ENCODE measurements around the gene PKD1L1.
"Not testable (repeated sequence)": the region's sequence is repeated elsewhere in the genome, so short reads cannot be mapped to it uniquely, and the experiment has no call there.

The PKD1L1 gene

DNA sequence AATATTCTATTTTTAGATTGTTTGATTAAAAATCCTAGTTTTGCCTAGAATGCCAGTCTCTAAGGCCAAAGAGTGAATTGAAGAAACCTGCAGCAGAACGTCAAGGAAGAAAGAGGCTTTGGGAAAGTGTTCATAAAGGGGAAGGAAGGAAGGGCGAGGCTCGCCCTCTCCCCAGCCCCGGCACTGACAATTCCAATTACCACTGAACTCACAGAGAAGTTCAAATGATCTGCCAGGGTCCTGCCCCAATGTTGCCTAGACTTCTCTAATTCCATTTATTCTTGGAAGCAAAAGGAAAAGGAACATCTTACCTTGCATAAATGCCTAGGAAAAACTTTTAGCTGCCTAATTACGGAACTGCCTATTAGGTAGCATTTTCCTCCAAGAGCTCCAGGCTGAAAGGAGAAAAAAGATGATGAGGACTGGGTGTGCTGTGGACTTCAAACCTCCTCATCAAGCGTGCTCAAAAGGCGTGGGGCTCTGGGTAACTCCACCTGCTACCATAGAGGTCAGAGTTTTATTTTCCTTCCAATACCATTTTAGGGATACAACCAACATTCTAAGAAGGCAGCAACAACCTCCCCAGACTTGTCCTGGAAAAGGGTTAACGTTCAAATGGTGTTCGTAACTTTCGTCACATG, 134.5 kb downstream of the PKD1L1 start:
- DNase-seq: no peak

DNA sequence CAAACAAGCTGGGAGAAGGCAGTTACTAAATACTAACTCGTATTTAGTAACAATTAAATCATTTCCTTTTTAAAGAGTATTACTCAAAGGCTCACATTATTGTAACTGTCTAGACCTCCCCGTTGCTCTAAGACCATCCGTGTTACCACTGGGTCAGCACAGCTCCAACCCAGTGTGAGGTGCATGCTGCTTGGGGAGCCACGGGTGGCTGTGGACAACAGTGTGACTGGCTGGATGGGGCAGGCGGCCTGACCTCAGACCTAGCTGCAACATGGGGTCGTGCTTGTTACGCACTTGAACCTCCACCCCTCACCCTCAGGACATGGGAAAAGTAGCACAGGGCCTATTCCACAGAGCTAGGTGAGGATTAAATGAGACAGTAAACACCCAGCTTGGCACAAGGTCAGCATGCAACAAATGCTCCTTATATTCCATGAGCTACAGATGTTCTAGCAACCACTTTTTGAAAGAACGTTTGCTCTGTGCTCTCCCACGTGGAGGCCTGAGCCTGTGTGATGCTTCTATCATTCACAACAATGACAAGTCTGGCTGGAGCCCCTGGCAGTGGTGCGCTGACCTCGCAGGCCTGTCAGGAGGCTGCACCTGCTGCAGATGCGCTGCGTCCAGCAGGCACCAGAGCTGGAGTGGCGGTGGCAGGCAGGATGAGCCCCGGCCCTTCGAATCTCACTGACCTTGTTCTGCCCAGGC, 135.7 kb downstream of the PKD1L1 start:
- DNase-seq: no peak

DNA sequence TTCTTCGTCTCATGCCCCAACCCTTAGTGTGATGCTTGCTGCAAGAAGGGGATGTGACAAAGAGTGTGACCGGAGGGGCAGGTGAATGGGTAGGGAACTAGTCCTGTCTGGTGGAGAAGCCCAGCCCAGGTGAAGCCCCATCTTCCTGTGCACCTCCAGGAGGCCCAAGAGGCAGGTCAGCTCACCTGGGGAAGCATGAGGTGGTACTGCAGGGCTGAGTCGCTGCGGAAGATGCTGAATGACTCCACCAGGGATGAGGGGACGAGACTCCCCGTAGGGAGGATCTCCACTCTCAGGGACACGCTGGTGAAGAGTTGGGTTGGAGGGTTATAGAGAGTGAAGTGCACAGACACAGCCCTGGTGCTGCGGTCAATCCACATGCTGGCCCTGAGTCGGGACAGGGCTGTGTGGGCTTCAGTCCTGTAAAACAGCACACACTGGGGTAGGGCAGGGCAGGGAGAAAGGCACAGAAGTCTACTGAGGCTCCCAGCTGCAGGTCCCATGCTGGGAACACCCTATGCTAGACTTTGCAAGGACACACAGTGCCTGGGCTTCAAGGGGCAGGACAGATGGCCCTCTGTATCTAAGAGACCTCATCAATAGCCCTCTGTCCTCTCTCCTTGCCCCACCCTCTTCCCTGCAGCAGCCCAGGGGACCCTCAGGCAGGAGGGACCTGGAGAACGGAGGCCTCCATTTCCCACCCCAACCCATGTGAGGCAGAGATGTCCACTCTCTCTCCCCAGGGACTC, 136.5 kb downstream of the PKD1L1 start:
- DNase-seq: no peak

DNA sequence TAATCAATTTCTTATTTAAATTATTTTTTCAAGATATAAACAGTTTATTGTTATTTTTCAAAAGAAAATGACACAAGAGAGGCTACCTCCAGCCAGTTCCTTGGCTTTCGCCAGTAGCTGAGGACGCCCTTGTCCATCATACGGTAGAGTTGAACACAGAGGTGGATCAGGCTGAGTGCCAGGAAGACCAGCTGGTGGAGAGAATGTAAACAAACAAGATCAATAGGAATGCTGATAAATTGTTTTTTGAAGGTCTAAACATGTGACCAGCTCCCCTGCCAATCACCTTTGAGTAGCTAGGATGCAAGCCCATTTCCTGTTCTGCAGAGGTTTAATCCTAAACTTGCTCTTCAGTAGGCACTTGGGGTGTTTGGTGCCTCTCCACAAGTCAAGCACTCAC, 138.9 kb downstream of the PKD1L1 start:
- no peak for DNase-seq

DNA sequence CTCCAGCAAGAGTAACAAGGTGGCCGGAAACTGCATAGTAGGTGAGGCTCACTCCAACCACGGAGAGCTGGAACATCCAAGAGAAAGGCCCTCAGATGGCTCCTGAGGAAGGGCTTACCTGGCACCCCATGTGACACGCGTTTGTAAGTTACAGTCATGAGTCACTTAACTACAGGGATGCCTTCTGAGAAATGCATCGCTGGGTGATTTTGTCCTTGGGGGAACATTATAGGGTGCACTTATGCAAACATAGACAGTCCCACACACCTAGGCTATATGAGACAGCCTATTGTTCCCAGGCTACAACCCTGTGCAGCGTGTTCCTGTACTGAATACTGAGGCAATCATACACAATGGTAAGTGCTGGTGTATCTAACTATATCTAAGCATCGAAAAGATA, 139.9 kb downstream of the PKD1L1 start:
- DNase-seq: no peak

DNA sequence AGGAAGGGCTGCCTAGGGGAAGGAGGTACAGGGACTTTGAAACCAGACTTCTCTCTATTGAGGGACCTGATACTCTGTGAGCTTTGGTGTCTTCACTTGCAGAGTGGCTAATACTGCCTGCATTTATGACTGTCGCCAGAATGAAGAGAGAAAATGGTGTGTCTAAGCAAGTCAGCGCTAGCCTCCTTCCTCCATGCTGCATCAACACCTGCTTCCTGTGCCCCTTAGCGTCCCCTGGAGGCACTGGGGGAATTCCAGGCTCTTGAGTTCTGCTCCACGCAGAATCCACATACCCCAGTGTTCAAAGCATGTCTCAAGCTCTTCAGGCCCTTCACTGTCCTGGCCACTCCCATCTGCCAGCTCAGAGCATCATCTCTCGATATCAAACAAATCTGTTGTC, 140.5 kb downstream of the PKD1L1 start:
- DNase-seq: no peak

DNA sequence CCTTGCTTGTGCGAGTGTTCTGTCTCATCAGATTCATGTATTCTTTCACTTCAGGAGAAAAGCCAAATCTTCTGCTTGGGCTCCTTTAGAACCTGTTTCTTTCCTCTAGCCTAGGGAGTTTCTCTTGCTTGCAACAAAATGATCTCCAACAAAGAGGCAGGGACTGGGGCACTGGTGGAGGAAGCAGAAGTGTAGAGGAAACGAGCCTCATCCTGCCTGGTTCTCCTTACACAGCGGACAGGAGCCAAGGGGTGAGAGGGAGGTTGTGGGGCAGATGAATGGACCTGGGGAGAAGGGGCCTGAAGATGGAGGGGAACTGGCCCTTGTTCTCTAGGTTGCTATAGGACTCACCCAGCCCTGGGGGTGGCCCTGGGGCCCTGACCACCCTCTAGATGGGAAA, 141.1 kb downstream of the PKD1L1 start:
- no peak for DNase-seq

DNA sequence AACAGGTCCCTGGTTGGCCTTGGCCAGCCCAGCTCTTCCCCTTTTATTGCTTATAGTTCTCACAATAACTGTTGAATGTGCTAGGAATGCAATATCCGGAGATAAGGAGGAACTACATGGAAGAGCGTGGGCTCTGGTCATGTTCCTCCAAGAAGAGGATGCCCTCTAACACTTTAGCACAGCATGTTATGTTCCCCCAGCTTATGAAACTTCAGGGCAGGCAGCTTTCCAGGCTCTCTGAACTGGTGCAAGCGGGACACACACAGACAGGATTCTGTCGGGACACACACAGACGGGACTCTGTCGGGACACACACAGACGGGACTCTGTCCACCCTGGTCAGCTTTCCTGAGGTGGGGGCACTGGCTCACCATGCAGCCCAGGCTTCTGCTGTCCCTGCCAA, 141.6 kb downstream of the PKD1L1 start:
- no peak for DNase-seq

DNA sequence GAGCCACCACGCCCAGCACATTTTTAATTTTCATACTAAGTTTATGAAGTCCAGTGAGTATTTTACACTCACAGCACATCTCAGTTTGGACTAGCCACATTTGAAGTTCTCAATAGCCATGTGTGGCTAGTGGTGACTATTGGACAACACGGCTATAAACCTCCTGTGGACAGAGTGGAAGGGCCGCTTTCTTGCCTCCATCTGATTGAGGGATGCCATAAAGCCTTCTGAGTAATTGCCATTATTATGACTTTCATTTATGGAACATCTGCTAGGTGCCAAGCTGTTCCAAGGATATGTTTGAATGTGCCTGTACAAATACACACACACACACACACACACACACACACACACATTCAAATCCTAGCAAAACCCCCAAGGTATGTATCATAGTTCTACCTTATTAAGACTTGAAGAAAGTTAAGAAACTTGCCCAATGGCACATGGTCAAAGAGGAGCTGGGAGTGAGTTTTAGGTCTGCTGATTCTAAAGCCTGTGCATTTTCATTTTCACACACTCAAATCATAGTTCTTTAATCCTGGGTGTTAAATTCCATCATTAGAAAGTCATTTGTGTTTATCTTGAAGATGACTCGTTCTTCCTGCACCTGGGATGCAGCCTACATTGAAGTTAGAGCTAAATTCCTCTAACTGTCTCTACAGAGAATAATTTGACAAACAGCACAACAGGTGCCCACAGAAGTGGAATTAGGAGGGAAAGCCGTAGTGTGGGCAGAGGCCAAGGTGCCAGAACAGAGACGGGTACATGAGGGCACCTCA, 143.3 kb downstream of the PKD1L1 start:
- no peak for DNase-seq

DNA sequence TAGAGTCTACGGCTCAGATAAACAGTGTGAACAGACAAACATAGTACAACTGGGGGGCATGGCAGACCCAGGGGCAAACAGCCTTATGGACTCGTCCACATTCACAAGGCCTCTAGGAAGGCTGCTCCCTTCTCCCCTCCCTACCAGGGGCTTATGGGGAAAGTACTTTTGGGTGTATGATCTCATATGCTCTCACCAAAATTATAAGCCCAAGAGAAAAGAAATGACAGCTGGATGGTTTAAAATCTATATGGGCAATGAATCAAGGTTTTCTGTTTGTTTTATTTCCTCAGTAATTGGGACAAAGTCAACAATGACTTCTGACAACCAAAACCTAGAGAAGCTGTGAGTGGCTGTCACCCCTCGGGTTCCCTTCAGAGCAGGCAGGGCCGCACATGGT, 144.4 kb downstream of the PKD1L1 start:
- DNase-seq: no peak

DNA sequence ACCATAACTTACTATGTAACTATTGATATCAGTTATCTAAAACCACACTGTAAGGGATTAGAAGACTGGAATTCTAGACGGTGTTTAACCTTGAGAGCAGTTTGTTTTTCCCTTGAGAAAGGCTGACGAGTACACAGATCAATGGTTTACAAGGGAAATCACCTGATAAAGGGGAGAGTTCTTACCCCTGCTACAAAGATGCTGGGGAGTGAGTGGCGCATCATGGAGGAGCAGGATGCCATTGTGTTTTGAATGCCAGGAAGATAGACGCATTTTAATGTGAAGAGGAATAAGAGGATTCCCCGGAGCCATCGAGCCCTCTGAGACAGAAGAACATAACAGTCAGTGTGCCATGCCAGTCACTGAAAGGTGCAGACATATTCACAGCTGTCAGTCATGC, 145.2 kb downstream of the PKD1L1 start:
- DNase-seq: no peak

DNA sequence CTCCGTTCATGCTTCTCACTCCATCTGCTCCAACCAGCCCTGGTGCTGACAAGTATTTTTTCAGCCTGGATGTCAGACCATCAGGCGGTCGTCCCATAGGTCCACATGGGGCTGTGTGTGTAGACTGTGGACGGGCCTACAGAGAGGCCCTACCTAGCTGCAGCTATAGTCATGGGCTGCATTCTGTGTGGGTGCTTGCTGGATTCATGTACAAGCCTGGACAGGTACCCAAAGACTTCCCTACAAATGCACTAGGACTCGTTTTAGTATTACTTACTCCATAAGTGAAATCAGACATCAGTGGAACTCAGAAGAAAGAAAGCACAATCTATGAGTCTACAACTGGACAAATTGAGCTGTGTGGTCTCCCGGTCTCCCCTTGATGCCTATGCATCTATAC, 146.8 kb downstream of the PKD1L1 start:
- no peak for DNase-seq

DNA sequence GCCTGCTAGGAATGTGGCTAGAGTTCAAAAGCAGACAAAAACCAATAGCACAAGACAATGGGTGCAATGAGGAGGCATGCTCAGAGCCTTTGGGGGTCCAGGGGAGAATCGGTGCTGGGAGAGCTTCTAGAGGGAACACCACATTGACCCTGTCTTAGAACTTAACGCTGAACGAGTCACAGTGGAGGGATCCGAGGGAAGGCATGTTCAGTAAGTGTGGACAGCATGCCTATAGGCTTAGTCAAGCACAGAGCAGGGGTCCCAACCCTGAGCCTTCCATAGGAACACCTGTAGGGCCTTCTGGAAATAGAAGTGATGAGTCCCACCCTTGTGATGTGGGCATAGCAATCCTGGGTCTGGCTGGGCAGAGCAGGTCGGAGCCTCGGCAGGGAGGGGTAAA, 148.7 kb downstream of the PKD1L1 start:
- no peak for DNase-seq

DNA sequence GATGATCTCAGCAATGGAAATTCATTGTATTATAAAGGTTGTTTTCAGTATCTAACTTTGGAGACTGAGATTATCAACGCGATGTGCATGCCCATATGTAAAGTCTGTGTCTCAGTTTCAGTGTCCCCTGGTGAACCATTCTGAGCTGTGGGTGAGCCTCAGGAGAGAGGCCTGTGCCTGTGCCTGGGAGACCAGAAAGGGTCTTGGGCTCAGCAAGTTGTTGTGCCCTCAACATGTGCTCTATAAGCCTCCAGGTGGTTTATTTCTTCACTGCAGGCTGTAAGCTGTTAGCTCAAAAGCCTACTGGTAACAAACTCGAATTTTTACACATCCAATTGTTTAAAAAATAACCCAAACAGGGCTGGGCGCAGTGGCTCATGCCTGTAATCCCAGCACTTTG, 151.9 kb downstream of the PKD1L1 start:
- no peak for DNase-seq

DNA sequence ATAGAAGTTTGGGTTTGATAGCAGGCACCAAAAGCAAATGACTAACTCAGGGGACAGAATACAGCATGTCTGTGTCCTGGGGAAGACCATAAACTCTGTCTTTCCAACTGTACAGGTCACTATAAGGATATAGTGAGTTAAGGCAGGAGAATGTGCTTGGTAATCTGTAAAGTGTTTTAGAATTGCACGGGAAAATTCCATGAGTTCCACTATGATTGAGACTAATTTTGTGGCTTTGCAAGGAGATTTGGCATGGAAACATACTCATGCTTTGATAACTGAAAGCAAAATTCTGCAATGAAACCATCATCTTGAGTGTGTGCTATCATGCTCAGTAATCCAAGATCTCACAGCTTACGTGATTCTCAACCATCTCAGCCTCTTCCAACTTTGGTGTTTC, 152.6 kb downstream of the PKD1L1 start:
- DNase-seq: no peak

DNA sequence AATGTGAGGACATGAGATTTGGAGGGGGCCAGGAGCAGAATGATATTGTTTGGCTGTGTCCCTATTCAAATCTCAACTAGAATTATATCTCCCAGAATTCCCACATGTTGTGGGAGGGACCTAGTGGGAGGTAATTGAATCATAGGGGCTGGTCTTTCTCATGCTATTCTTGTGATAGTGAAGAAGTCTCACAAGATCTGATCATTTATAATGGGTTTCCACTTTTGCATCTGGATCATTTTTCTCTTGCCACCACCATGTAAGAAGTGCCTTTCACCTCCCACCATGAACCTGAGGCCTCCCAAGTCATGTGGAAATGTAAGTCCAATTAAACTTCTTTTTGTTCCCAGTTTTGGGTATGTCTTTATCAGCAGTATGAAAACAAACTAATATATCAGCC, 153.1 kb downstream of the PKD1L1 start:
- not testable (repeated sequence) for DNase-seq

DNA sequence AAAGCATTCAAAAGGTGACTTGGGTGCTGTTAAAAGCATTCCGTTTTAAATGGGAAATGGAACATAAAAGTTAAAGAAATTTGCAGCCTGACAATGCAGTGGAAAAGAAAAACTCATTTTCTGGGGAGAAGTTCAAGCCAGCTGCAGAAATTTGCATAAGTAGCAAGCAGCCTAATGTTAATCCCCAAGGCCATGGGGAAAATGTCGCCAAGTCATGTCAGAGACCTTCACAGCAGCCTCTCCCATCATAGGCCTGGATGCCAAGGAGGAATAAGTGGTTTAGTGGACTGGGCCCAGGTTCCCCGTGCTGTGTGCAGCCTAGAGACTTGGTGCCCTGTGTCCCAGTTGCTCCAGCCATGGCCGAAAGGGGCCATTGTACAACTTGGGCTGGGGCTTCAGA, 154.2 kb downstream of the PKD1L1 start:
- DNase-seq: no peak

DNA sequence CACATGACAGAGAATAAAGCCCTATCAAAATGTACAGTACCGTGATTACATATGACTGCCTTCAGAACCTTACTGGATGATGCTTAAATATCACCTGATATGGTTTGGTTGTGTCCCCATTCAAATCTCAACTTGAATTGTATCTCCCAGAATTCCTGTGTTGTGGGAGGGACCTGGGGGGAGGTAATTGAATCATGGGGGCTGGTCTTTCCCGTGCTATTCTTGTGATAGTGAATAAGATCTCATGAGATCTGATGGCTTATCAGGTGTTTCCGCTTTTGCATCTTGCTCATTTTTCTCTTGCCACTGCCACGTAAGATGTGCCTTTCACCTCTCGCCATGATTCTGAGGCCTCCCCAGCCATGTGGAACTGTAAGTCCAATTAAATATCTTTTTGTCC, 155.1 kb downstream of the PKD1L1 start:
- DNase-seq: not testable (repeated sequence)

DNA sequence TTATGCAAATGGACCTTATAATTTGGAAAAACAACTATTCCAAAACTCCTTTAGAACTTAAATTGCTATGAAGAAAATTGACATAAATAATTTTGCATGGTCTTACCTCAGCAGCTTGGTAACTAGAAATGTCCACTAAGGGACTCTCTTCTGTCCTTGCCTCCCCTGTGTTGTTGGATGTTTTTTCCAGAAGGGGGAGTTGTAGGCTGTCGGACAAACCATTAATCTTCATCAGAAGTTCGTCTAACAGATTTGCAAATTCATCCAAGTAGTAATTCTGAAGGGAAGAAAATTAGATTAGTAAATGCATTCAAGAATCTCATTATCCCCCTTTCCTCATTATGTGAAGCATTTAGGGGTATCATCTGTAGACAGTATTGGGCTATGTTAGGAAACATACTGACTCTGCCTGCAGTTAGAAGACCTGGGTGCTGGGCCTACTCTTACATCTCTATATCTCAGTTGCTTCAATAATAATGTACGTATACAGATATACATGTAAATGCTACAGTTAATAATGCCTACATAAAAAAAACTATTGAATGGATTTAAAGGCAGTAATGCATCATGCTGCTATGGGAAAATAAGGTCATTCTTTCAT, 155.6 kb downstream of the PKD1L1 start:
- no peak for DNase-seq

DNA sequence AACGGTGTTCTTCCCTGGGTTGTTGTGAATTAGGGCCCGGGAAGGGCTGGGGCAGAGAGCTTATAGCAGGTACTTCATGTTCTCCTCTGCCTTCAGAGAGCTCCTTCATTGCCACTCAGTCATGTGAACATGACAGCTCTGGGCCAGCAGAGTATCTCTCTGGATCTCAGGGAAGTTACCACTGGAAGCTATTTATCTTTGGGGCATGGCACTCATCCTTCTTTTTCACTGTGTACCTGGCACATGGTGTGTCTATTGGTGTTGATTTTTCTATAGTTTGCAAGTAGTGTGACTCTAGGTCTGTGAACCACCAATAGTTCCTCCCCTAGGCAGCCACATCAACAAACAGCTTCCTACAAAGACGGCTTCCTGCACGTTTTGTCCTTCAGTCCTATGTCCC, 156.6 kb downstream of the PKD1L1 start:
- DNase-seq: no peak

DNA sequence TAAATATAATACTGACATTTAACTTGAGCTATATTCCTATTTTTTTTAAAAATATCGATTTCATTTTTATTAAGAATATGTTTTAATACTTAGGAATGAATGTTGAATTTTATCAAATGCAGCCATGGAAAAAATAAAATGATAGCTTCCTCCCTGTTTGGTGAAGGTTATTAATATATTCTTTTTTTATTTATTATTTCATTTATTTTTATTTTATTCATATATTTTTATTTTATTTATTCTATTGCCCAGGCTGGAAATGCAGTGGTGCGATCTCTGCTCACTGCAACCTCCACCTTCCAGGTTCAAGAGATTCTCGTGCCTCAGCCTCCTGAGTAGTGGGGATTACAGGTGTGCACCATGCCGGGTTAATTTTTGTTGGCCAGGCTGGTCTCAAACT, 160.2 kb downstream of the PKD1L1 start:
- no peak for DNase-seq

DNA sequence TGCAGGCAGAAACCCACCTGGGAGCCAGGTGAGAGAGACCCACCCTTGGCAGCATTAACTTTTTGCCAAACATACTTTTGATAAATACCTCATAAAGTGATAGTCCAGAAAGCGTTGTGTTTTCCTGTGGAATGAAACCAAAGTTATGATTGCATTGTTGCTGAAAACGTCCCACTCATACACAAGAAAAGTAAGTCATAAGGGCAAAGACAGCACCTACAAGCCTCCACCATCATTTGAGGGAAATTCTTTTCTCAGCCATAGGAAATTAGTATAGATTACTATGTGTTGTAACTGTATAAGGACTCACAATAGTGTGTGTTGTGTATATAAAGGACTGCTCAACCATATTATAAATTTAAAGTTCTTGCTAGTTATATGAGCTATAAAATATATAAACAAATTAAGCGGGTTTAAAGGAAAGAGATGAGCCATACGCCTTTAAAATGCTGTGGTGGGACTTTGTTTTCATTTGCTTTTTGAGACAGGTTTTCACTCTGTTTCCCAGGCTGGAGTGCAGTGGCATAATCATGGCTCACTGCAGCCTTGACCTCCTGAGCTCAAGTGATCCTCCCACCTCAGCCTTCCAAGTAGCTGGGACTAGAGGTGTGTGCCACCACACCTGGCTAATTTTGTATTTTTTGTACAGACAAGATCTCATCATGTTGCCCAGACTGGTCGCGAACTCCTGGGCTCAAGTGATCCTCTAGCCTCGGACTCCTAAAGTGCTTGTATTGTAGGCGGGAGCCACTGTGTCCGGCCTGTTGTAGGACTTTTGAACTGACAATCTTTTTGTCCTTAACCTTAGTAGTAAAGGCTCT, 160.8 kb downstream of the PKD1L1 start:
- DNase-seq: no peak
